Effector CD4-positive, alpha-beta T cell (primary cell): ENCODE measurements around the gene COL11A1.

Source experiments
- DNase-seq: peaks from one replicate; pipeline ENCODE4 v3.0.0-alpha.2; 2020

Gene COL11A1

DNA sequence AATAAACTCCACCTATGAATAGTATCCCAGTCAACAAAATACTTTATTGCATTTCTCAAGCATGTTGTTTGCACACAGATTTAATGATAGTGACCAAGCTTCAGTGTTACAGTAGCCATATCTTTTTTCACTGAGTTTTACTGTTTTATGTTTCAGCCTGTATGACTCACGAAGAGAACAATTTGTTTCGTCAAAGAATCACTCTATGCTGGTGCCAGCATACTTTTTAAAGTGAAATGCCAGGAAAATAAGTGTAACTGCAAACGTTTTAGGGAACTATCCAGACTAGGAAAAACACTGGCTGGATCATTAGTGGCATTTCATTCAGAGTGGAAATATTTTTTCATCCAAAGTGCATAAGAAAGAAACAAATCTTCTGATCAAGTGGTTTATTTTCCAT, 210.8 kb downstream of the COL11A1 start:
- DNase-seq, result no peak

DNA sequence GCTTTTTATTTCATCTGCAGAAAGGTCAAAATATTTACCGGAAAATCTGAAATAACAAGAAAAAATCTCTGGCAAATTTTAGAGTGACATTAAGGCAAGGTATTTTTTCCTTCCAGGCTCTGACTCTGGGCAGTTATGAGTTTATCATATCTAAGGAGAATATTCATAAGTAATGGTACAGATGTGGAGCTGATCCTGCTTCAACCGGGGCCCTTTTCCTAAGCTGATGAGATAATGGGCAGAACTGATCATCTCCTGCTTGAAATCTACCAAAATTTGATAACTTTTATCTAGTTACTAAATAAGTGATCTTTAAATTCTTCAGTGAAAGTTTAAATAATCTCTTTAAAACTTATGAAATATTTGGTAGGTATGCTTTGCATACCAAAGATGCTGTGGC, 211.6 kb downstream of the COL11A1 start:
- no peak for DNase-seq

DNA sequence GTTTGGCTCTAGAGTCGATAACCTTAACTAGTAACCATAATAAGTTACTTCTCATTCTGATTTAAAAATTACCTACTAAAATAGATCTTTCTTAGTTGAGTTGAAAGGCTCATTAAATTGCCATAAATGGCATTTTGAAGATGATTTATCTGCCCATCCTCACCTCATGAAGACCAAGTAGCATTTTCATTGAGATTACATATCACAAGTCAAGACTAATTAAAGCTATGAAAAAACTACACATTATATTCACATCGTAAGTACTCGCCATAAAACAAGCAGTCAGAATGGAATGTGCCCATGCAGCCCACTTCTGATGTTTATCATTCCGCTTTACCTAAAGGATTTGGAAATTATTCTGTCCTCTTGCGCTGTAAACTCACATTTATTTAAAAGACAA, 212.0 kb downstream of the COL11A1 start:
- no peak for DNase-seq

DNA sequence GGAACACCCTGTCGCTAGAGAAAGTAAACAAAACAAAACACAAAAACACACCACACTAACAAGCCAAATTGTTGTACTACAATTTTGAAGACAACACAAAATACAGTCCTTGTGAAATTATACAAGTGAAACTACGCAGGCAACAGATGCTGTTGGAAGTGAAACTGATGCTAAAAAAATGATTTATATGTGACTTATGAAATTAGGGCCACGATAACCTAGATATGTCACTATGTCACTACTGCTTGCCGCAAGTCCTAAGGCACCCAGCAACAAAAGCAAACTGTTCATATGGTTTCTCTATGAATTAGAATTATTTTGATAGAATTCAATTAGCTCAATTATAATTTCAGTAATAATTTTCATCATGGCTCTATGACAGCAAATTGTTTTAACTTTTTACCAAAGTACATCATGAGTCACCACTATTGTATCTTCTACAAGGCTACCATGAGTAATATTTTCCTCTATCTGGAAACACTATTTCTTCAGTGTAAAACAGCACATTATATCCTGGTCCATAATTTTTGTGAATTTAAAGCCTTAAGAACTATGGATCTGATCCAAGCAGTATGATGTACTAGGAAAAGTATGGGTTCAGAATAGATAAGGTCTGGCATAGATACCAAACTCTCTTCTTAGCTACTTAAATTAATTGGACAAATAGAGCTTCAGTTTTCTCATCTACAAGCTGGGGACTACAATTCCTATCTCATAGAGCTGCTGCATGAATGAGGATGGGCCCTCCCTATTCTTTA, 216.3 kb downstream of the COL11A1 start:
- no peak for DNase-seq

DNA sequence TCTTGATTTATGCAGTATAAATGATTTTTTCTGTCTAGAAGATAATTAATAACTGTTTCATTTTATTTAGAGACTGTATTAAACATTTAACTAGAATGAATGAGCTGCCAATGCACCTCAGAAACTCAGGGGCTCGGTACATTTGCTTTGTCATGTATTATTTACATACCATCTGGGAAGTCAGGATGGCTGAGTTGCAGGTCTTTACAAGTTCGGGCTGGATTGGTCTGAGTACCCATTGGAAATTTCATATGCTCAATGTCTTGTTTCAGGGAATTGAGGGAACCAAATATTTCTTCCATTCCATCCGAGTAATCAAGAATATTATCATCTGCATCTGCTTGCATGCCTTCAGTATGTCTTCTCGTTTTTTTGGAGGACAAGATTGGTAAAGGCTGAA, 221.7 kb downstream of the COL11A1 start:
- no peak for DNase-seq

DNA sequence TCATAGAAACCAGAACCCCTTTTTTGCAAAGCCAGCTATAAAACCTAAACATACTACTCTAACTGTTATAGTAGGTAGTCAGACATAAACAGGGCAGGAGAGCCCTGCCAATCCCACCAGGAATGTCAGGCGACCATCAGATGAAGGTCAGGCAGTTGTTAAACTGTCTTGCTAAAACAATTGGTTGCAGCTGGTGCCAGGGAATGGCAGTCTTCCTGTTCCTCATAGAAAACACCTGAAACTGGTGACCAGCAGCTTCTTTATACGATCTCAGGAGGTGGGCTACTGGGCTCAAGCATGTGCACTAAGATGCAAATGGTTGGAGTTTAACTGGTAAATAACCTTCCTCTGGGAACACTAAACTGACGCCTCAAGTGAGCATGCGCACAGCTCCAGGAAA, 224.1 kb downstream of the COL11A1 start:
- no peak for DNase-seq

DNA sequence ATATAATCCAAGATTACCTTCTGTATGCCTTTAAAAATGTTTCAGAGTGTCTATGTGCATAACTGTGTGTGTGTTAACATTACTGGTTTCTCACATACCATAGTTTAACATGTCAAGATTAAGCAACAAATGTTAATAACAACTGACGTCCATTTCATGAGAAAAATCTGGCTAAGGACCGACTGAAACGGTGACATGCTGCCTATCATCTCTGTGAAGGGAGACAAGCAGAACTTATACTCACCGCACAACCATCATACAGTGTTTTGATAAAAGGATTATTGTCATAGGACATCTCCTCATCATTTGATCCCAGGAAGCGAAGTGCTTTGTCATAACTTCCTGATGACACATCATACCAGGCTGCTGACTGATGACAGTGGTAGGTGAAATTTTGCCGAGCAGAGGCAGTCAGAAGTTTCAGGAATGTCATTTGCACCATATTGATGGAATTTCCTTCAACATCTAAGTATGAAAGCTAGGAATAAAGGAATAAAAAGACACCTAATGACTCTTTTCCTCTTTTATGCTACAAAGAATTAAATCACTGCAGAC, 228.8 kb downstream of the COL11A1 start:
- no peak for DNase-seq

DNA sequence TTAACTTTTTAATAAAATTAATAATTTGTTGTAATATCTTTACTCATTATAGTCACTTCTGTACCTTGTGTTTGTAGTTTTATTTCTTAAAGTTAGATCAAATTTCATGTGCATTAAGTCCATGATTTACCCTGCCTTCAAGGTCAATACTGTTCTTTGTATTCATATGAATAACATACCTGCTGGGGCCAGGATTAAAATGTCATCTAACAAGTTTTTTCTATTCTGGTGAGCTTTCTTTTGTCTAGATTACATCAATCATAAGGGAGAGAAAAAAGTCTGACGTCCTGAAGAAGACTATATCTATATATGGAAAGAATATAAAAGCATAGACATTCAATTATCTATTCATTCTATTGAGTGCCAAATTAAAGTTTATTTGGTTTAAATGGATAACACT, 232.6 kb downstream of the COL11A1 start:
- DNase-seq, result no peak

DNA sequence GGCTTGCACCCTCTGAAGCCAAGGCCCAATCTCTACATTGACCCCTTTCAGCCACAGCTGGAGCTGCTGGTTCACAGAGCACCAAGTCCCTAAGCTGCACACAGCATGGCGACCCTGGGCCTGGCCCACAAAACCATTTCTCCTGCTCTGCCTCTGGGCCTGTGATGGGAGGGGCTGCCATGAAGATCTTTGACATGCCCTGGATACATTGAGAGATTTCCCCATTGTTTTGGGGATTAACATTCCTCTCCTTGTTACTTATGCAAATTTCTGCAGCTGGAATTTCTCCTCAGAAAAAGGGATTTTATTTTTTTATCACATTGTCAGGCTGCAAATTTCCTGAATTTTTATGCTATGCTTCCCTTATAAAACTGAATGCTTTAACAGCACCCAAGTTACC, 235.8 kb downstream of the COL11A1 start:
- DNase-seq, result no peak

DNA sequence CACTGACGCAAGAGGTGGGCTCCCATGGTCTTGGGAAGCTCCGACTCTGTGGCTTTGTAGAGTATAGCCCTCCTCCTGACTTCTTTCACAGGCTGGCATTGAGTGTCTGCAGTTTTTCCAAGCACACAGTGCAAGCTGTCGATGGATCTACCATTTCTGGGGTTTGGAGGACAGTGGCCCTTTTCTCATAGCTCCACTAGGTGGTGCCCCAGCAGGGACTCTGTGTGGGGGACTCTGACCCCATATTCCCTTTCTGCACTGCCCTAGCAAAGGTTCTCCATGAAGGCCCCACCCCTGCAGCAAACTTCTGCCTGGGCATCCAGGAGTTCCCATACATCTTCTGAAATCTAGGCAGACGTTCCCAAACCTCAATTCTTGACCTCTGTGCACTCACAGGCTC, 236.2 kb downstream of the COL11A1 start:
- DNase-seq, result no peak

DNA sequence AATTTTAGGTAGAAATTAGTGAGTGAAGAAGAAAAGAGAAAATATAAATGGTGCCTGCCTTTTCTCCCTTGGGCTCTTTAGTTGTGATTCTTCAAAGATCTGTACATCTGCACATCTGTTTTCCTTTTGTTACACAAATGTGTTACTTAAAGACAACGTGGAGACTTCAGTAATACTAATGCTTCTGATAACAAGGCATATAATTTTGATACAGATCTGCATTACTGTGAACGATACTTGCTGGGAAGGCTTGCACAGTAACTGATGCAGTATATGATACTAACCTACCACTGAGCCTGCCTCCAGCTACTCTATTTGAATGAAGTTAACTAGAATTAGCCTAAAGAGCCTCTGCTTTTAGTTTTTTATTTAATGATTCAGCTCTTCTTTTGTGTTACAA, 244.6 kb downstream of the COL11A1 start:
- no peak for DNase-seq

DNA sequence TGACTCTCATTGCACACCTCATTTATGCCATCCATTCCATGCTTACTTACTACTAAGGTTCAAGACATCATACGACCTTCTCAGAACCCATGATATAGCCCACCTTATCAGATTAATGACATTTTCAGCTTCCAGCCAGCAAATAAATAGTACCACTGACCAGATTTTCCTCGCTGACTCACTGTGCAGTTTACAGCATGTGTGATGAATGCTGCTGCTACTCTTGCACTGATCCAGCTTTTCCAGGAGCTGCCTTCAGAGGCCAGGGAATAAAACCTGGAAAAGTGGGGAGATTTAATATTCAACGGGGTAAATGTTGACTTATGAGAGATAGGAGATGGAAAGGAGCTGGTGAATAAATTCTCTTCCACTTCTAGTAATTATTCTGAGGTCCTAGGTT, 247.1 kb downstream of the COL11A1 start:
- DNase-seq, result no peak

DNA sequence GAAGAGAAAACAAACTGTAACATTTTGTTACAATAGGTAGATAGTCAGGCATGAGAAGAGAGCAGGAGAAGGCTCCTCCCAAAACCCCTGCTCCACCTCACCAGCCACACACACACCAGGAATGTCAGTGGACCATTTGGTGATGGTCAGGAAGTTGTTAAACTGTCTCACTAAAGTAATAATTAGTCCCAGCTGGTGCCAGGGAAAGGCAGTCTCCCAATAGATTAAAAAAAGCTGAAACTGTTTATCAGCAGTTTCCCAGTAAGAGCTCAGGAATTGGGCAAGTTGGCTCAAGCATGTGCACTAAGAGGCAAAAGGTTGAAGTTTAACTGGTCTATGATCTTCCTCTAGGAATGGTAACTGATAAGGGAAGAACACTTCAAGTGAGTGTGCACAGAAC, 249.6 kb downstream of the COL11A1 start:
- DNase-seq, result no peak

DNA sequence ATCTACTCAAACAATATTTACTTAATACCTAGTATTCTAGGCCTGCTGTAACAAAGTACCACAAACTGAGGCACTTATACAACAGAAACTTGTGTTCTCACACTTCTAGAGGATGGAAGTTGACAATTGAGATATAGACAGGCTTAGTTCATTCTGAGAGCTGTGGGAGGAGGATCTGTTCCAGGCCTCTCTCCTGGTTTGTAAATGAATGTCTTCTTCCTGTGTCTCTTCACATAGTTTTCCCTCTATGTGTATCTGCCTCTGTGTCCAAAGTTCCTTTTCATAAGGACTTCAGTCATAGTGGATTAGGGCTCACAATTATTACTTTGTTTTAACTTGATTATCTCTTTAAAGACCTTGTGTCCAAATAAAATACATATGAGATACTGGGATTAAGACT, 251.1 kb downstream of the COL11A1 start:
- no peak for DNase-seq

DNA sequence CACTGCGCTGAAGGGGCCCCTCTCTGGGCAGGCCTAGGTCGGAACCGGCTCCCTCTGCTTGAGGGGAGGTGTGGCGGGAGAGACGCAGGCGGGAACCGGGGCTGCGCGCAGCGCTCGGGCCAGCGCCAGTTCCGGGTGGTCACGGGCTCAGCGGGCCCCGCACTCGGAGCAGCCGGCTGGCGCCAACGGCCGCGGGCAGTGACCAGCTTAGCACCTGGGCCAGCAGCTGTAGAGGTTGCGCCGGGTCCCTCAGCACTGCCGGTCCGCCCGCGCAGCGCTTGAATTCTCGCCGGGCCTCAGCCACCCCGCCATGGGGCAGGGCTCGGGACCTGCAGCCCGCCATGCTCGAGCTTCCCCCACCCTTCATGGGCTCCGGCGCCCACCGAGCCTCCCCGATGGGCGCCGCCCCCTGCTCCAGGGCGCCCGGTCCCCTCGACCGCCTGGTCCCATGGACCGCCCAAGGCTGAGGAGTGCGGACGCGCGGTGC, 254.6 kb downstream of the COL11A1 start:
- DNase-seq, result no peak

DNA sequence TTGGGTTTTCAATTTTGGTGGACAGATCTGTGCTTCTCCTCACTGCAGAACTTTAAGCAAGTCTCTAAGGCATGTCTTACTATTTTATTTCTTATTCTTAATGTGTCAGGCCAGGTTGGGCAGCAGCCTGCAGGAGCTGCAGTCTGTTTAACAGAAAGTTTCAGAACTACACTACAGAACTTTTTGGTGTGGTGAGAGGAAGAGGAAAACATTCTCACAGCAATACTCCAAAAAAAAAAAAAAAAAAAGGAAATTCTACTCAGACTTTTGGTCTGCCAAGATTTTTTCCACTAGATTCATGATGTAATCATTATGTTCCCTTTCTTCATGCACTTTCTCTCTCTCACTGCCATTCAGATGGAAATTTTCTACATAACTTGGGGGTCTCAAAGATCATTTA, 255.2 kb downstream of the COL11A1 start:
- DNase-seq, result no peak

DNA sequence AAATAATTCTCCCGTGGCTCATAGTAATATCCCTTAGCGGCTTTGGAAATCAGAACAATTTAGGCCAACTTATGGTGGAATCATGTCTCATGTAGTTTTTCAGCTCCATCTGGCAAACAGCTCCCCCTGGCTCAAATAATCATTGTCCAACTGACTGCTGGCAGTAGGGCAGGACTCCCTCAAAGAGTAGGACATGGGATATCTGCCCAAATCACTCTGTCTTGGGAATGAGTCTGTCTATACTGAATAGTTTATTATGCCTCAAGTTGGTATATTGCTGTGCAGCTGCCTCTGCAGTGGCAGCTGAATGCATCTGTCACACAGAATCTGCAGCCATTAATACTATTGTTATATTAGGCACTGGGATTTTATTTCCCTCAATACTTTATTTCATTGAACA, 255.7 kb downstream of the COL11A1 start:
- no peak for DNase-seq

DNA sequence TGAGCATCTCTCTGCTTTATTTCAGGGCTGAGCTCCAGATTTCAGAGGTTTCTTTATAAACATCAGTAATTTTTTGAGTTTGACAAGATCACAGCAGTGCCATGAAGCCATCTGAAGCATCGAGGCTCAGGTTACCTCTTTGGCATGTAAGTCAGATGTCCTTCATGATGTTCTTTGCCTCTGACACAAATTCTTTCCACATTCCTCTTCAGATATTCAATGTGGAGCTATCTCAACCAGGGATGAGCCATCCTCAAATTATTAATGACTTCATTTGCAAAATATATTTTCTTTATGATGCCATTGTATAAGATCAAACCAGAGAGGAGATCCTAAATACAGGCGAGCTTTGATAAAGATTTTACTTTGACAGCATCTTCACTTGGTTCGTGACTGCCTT, 256.7 kb downstream of the COL11A1 start:
- DNase-seq, result no peak

DNA sequence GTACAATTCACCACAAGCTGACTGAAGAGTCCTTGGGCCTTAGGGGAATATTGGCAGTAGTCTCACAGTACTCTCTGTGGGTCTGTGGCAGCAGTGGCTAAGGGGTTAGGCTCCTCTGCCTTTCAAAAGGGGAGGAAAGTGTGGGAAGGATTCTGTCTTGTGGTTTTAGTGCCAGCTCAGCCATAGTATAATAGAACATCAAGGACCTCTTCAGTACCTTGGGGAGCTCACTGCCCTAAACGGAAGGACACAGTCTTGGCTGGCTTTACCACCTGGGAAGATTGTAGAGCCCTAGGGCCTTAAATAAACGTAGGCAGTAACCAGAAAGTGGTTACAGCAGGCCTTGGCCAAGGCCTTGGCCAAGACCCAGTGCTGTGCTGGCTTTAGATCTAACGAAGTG, 265.7 kb downstream of the COL11A1 start:
- no peak for DNase-seq

DNA sequence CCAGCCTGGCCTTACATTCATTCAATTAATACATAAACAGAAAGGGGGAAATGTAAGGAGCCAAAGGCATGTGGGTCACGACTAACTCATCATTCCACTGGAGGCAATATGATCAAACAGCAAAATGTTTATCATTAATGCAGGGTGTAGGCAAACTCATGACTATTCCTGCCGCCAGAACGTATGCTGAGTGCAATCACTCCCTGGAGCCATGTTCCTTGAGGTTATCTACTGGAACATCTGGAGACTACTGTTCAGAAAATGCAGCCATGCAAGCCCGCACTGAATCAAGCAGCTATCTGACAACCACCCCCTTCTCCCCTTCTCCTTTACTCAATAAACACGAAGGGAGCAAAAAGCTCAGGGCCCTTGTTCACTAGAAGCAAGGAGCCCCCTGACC, 267.6 kb downstream of the COL11A1 start:
- no peak for DNase-seq

DNA sequence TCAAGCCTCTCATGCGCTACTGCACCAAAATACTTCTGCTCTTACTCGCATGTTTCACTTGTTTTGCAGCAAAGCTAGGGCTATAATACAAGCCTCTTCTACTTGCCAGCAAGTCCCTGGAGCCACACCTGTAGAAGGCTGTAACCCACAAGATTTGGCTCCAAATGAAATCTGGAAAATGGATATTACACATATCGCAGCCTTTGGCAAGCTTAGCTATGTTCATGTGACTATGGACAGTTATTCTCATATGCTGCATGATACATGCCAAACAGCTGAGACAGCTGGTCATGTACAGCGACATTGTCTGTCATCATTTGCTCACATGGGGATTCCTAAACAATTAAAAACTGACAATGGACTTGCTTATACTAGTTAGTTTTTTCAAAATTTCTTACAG, 270.3 kb downstream of the COL11A1 start:
- DNase-seq, result no peak

DNA sequence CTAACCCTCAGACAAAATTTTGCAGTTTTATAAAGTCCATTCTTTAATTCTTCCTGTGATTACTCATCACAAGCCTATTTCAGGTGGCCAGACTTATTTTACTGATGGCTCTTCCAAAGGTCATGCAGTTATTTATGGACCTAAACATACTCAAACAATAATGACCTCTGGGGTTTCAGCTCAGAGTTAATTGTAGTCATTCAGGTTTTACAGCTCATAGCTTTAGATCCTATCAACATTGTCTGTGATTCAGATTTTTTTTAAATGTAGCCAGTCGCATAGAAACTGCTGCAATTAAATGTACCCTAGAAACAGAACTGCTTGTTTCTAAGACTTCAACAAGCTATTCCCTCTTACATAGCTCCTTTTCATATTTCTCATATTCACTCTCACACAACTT, 270.8 kb downstream of the COL11A1 start:
- DNase-seq, result no peak

DNA sequence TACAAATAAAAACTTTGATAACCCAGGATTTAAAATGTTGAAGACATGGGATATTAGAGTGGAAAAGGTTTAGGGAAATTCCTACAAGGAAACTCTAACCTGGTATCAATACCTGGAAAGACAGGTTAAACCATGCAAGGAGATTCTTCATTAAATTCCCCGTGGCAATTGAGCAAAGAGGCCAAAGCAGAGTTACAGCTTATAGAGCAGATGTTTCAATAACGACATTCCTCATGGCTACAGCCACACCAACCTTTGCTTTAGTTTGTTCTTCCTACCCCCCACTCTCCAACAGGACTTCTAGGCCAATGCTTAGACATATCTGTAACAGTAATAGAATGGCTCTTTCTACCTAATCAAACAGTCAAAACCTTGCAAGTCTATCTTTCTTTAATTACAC, 271.3 kb downstream of the COL11A1 start:
- DNase-seq, result no peak

DNA sequence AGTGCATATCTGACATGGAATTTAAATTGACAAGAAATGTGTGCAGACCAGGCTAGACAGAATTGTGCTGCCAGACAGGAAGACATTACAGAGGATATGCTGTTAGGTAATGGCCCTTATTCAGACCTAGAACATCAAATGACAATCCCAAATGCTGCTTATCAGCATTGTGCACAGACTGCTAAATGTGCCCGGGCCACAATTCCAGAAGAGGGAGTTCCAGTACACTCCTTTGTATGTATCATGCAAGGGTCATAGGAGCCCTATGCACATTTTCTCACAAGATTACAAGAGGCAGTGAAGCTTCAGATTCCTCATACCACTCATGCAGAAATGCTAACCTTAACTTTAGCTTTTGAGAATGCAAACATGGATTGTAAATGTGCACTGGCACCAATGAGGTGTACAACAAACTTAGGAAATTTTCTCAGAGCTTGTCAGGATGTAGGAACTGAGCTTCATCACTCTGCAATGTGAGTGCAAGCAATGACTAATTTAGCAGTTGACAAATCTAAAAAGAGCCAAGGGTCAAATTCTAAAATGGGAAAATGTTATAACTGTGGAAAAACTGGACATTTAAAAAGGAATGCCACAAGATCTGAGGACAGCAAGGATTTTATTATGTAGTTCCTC, 273.5 kb downstream of the COL11A1 start:
- DNase-seq, result no peak

DNA sequence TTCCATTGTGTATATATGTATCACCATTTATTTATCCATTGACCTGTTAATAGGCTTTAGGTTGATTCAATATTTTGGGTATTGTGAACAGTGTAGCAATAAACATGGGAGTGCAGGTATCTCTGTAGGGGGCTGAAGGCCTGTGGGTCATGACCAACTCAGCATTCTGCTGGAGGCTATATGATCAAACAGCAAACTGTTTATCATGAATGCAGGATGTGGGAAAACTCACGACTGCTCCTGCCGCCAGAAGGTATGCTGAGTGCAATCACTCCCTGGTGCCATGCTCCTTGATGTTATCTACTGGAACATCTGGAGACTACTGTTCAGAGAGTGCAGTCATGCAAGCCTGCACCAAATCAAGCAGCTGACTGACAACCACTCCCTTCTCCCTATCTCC, 275.2 kb downstream of the COL11A1 start:
- no peak for DNase-seq
